HEK293 (cell line): ENCODE data around the gene ZFPM1.

Source experiments
- CTCF ChIA-PET: fragments of 350-600 bp; formaldehyde crosslinking; extraction: SDS; loops from one replicate; lab custom pipeline; 2021; ENCODE audit warnings: antibody characterized with exemption; lab: Yijun Ruan, JAX
- POLR2A ChIA-PET: fragments of 300-600 bp; formaldehyde crosslinking; extraction: SDS; loops from one replicate; lab custom pipeline; 2020; ENCODE audit warnings: antibody characterized with exemption, inconsistent platforms; lab: Yijun Ruan, JAX
- H3K27ac ChIP-seq: fragments of 200-500 bp; sonication (Bioruptor generic); 2 replicates; pipeline ENCODE4 v1.5.1; 2014; ENCODE audit warnings: low read depth, low read length, control low read depth, inconsistent platforms; ENCODE audit errors: extremely low read depth
- H3K36me3 ChIP-seq, 2 experiments: fragments of 200-500 bp in 1 of 2; sonication (Bioruptor generic) in 1 of 2; 1 replicate in 1 of 2; 2 replicates in 1 of 2; pipeline ENCODE4 v1.5.1; 2014 to 2017; ENCODE audit warnings: inconsistent platforms in 2 of 2, low read length in 2 of 2; ENCODE audit not compliant: control insufficient read depth in 2 of 2, insufficient read depth in 1 of 2
- H3K4me1 ChIP-seq: fragments of 200-500 bp; sonication (Bioruptor generic); 2 replicates; pipeline ENCODE4 v1.5.1; 2014; ENCODE audit warnings: mild to moderate bottlenecking, low read length, inconsistent platforms; ENCODE audit not compliant: control insufficient read depth, insufficient read depth
- H3K4me3 ChIP-seq: 2 replicates; pipeline ENCODE4 v1.5.1; 2011; ENCODE audit warnings: low read depth, mild to moderate bottlenecking, control low read depth, low read length, moderate library complexity
- H3K9me3 ChIP-seq: fragments of 200-500 bp; sonication (Bioruptor generic); 2 replicates; pipeline ENCODE4 v1.5.1; 2014; ENCODE audit warnings: low read depth, low read length, inconsistent platforms; ENCODE audit not compliant: control insufficient read depth, insufficient read depth
- GLI4 ChIP-seq: fragments of 450-650 bp; formaldehyde crosslinking; IDR thresholded peaks from 2 replicates; pipeline ENCODE4 v1.5.1; 2016; ENCODE audit warnings: missing biosample characterization, missing genetic modification characterization
- GLIS1 ChIP-seq: fragments of 450-650 bp; formaldehyde crosslinking; IDR thresholded peaks from 2 replicates; pipeline ENCODE4 v1.5.1; 2016; ENCODE audit warnings: missing biosample characterization, missing genetic modification characterization
- PRDM6 ChIP-seq: fragments of 450-650 bp; formaldehyde crosslinking; IDR thresholded peaks from 2 replicates; pipeline ENCODE4 v1.5.1; 2017; ENCODE audit warnings: missing biosample characterization, missing genetic modification characterization
- SETDB1 ChIP-seq: IDR thresholded peaks from one replicate; pipeline ENCODE4 v1.6.1; 2017; ENCODE audit warnings: mild to moderate bottlenecking, low read length, moderate library complexity, mixed read lengths; ENCODE audit not compliant: insufficient read length
- ZBTB6 ChIP-seq: fragments of 450-650 bp; formaldehyde crosslinking; IDR thresholded peaks from 2 replicates; pipeline ENCODE4 v1.5.1; 2017; ENCODE audit warnings: missing biosample characterization, missing genetic modification characterization
- ZFHX2 ChIP-seq: fragments of 450-650 bp; formaldehyde crosslinking; conservative IDR thresholded peaks from 2 replicates; pipeline ENCODE4 v1.5.1; 2016; ENCODE audit warnings: missing biosample characterization, missing genetic modification characterization
- ZFP37 ChIP-seq: fragments of 450-650 bp; formaldehyde crosslinking; IDR thresholded peaks from 2 replicates; pipeline ENCODE4 v1.5.1; 2016; ENCODE audit warnings: missing biosample characterization, missing genetic modification characterization
- ZNF121 ChIP-seq: fragments of 450-650 bp; formaldehyde crosslinking; IDR thresholded peaks from 2 replicates; pipeline ENCODE4 v1.5.1; 2016; ENCODE audit warnings: missing biosample characterization, missing genetic modification characterization
- ZNF138 ChIP-seq: fragments of 450-650 bp; formaldehyde crosslinking; IDR thresholded peaks from 2 replicates; pipeline ENCODE4 v1.5.1; 2016; ENCODE audit warnings: missing biosample characterization, missing genetic modification characterization, borderline replicate concordance
- ZNF140 ChIP-seq: fragments of 450-650 bp; formaldehyde crosslinking; IDR thresholded peaks from 2 replicates; pipeline ENCODE4 v1.5.1; 2016; ENCODE audit warnings: missing biosample characterization, missing genetic modification characterization
- ZNF16 ChIP-seq: fragments of 450-650 bp; formaldehyde crosslinking; IDR thresholded peaks from 2 replicates; pipeline ENCODE4 v1.5.1; 2016; ENCODE audit warnings: low read depth, missing biosample characterization, missing genetic modification characterization
- ZNF211 ChIP-seq: fragments of 450-650 bp; formaldehyde crosslinking; IDR thresholded peaks from 2 replicates; pipeline ENCODE4 v1.5.1; 2016; ENCODE audit warnings: low read depth, missing biosample characterization, missing genetic modification characterization
- ZNF221 ChIP-seq: fragments of 450-650 bp; formaldehyde crosslinking; IDR thresholded peaks from 2 replicates; pipeline ENCODE4 v1.5.1; 2017; ENCODE audit warnings: missing biosample characterization, missing genetic modification characterization, borderline replicate concordance
- ZNF394 ChIP-seq: fragments of 450-650 bp; formaldehyde crosslinking; IDR thresholded peaks from 2 replicates; pipeline ENCODE4 v1.5.1; 2016; ENCODE audit warnings: missing biosample characterization, missing genetic modification characterization, mild to moderate bottlenecking, moderate library complexity, borderline replicate concordance
- ZNF416 ChIP-seq: fragments of 450-650 bp; formaldehyde crosslinking; IDR thresholded peaks from 2 replicates; pipeline ENCODE4 v1.5.1; 2016; ENCODE audit warnings: missing biosample characterization, missing genetic modification characterization
- ZNF501 ChIP-seq: fragments of 450-650 bp; formaldehyde crosslinking; IDR thresholded peaks from 2 replicates; pipeline ENCODE4 v1.5.1; 2016; ENCODE audit warnings: missing biosample characterization, missing genetic modification characterization
- ZNF514 ChIP-seq: fragments of 450-650 bp; formaldehyde crosslinking; IDR thresholded peaks from 2 replicates; pipeline ENCODE4 v1.5.1; 2016; ENCODE audit warnings: missing biosample characterization, missing genetic modification characterization
- ZNF645 ChIP-seq: fragments of 450-650 bp; formaldehyde crosslinking; IDR thresholded peaks from 2 replicates; pipeline ENCODE4; 2016; ENCODE audit warnings: missing biosample characterization, missing genetic modification characterization
- ZNF658 ChIP-seq: fragments of 450-650 bp; formaldehyde crosslinking; IDR thresholded peaks from 2 replicates; pipeline ENCODE4; 2016; ENCODE audit warnings: missing biosample characterization, missing genetic modification characterization
- ZNF660 ChIP-seq: fragments of 450-650 bp; IDR thresholded peaks from 2 replicates; pipeline ENCODE4 v1.5.1; 2018; ENCODE audit warnings: missing biosample characterization, mild to moderate bottlenecking, missing genetic modification characterization
- ZNF664 ChIP-seq: fragments of 450-650 bp; formaldehyde crosslinking; IDR thresholded peaks from 2 replicates; pipeline ENCODE4 v1.5.1; 2016; ENCODE audit warnings: missing biosample characterization, missing genetic modification characterization
- ZNF677 ChIP-seq: fragments of 450-650 bp; IDR thresholded peaks from 2 replicates; pipeline ENCODE4 v1.5.0; 2018; ENCODE audit warnings: missing biosample characterization, mild to moderate bottlenecking, missing genetic modification characterization, moderate library complexity
- ZNF707 ChIP-seq: fragments of 450-650 bp; formaldehyde crosslinking; IDR thresholded peaks from 2 replicates; pipeline ENCODE4 v1.5.1; 2016; ENCODE audit warnings: missing biosample characterization, missing genetic modification characterization
- ZNF747 ChIP-seq: fragments of 450-650 bp; formaldehyde crosslinking; IDR thresholded peaks from 2 replicates; pipeline ENCODE4 v1.5.1; 2016; ENCODE audit warnings: missing biosample characterization, missing genetic modification characterization
- ZSCAN16 ChIP-seq: fragments of 450-650 bp; formaldehyde crosslinking; IDR thresholded peaks from 2 replicates; pipeline ENCODE4 v1.5.1; 2016; ENCODE audit warnings: missing biosample characterization, missing genetic modification characterization

ZFPM1 gene

GRCh38 chr16:88528902-88529318 lies 75.8 kb downstream of the ZFPM1 start:
- H3K4me1 ChIP-seq, result no peaks in the 10 kb centered on the region
- TF ChIP-seq ZFP37 (tag by site-specific recombination) (no peak), ZNF645 (tag by site-specific recombination) (no peak), ZNF16 (tag by site-specific recombination) (no peak), GLI4 (no peak), GLIS1 (peak; percentile 47; the same call in 1 of the 2 replicates)
- TF ChIP-seq, all 188 proteins: peak for 1
- no peak overlapping the region for H3K27ac ChIP-seq
- ChIA-PET POLR2A (no interaction called here), CTCF (no interaction called here)
- H3K9me3 ChIP-seq, result no peaks in the 10 kb centered on the region
- H3K36me3 ChIP-seq, result peaks cover 0 to 33% of the 10 kb centered on the region in 2 experiments; a peak in 1 of 3 replicates
- H3K4me3 ChIP-seq, result no peak overlapping the region

GRCh38 chr16:88529596-88529995 lies 76.5 kb downstream of the ZFPM1 start:
- Histone ChIP-seq H3K9me3 (no peaks in the 10 kb centered on the region), H3K4me1 (no peaks in the 10 kb centered on the region), H3K36me3 (peaks cover 0 to 33% of the 10 kb centered on the region in 2 experiments; a peak in 1 of 3 replicates)
- TF ChIP-seq ZNF707 (tag by site-specific recombination) (no peak), ZBTB6 (tag by site-specific recombination) (no peak), ZNF138 (tag by site-specific recombination) (no peak), ZNF121 (no peak), ZNF747 (tag by site-specific recombination) (no peak), ZNF677 (no peak)
- TF ChIP-seq, all 188 proteins: peak for 0
- POLR2A ChIA-PET, result no interaction called here
- Histone ChIP-seq H3K4me3 (no peak overlapping the region), H3K27ac (no peak overlapping the region)
- CTCF ChIA-PET, result no interaction called here

GRCh38 chr16:88530051-88530857 lies 77.2 kb downstream of the ZFPM1 start:
- CTCF ChIA-PET, result interaction anchor here (0.6 kb wide), 1 partner anchor 89 kb away, joined by 5 read pairs; no protein-coding TSS in a partner anchor
- TF ChIP-seq SETDB1 (no peak), ZSCAN16 (tag by site-specific recombination) (no peak), ZNF514 (tag by site-specific recombination) (no peak), ZNF221 (tag by site-specific recombination) (no peak), ZNF394 (tag by site-specific recombination) (no peak), ZNF660 (no peak), ZFHX2 (tag by site-specific recombination) (no peak), ZNF416 (tag by site-specific recombination) (no peak), ZNF138 (tag by site-specific recombination) (no peak), ZNF140 (no peak), ZNF664 (tag by site-specific recombination) (no peak), ZNF501 (no peak), ZNF658 (tag by site-specific recombination) (no peak), ZNF211 (tag by site-specific recombination) (no peak), PRDM6 (tag by site-specific recombination) (no peak)
- TF ChIP-seq, all 188 proteins: peak for 0
- H3K4me3 ChIP-seq, result no peak overlapping the region
- H3K9me3 ChIP-seq, result no peaks in the 10 kb centered on the region
- peaks cover 5% of the 10 kb centered on the region; the same call in 1 of the 2 replicates for H3K4me1 ChIP-seq
- no peak overlapping the region for H3K27ac ChIP-seq
- POLR2A ChIA-PET, result no interaction called here
- H3K36me3 ChIP-seq, result peaks cover 0 to 38% of the 10 kb centered on the region in 2 experiments; a peak in 1 of 3 replicates
